Measurements from ENCODE around the gene SYVN1.

DNA sequence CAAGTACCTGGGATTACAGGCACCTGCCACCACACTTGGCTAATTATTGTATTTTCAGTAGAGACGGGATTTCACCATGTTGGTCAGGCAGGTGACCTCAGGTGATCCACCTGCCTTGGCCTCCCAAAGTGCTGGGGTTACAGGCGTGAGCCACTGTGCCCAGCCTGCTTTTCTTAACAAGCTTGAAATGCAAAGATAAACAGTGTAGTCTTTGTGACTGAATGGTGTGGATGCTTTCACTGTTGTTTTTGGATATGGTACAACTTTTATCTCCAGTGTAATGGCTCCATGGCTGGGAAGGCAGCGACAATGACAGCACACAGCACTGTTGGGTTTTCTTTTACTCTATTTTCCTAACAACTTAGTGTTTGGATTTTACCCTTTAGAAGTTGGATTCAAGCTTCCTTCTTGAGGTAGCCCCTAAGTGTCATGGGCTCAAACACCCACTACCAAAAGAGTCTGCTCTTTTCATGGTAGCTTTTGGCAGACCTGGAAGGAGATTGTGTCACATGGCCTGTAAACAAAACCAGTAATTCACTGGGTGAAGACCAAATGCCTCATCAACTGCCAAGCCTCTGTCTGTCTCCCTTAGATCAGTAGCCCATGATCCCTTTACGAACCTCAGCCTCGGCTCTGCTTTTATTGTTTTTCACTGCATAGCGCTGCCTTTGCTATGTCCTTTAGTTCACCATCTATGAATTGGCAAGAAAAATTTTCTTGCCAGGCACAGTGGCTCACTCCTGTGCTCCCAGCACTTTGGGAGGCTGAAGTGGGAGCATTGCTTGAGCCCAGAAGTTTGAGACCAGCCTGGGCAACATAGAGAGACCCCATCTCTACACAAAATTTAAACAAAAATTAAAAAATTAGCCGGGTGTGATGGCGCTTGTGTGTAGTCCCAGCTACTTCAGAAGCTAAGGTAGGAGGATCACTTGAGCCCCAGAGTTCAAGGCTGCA is 31.9 kb downstream of the SYVN1 start:
- TF ChIP-seq, protein P1, sequence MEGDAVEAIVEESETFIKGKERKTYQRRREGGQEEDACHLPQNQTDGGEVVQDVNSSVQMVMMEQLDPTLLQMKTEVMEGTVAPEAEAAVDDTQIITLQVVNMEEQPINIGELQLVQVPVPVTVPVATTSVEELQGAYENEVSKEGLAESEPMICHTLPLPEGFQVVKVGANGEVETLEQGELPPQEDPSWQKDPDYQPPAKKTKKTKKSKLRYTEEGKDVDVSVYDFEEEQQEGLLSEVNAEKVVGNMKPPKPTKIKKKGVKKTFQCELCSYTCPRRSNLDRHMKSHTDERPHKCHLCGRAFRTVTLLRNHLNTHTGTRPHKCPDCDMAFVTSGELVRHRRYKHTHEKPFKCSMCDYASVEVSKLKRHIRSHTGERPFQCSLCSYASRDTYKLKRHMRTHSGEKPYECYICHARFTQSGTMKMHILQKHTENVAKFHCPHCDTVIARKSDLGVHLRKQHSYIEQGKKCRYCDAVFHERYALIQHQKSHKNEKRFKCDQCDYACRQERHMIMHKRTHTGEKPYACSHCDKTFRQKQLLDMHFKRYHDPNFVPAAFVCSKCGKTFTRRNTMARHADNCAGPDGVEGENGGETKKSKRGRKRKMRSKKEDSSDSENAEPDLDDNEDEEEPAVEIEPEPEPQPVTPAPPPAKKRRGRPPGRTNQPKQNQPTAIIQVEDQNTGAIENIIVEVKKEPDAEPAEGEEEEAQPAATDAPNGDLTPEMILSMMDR (IDR thresholded peaks at IDR 0.05; ENCODE audit: low read length): no peak
- no peak for TF ChIP-seq EZH2 (IDR thresholded peaks at IDR 0.05; ENCODE audit: borderline replicate concordance, low read length)

Data from OCI-LY1 (cell line).